Breast epithelium (tissue), 3 donors: Measurements from ENCODE around the gene CTNNA2.

Experiments
- POLR2A ChIP-seq: fragments of 450-650 bp; IDR thresholded peaks from one replicate; pipeline ENCODE4 v1.6.1; 2016; ENCODE audit warnings: antibody characterized with exemption, mild to moderate bottlenecking, moderate library complexity
- POLR2AphosphoS5 ChIP-seq, 3 donors: sonication (generic); formaldehyde crosslinking; IDR thresholded peaks; one replicate each; pipeline ENCODE4 v1.6.1; 2017; ENCODE audit warnings: antibody characterized with exemption in 3 of 3
- TF ChIP-seq, protein P1 (sequence below), 3 donors: fragments of 450-650 bp; IDR thresholded peaks; one replicate each; pipeline ENCODE4 v1.5.1; 2016 to 2017; ENCODE audit warnings: antibody characterized with exemption in 3 of 3, mild to moderate bottlenecking in 3 of 3, moderate library complexity in 3 of 3

DNA sequence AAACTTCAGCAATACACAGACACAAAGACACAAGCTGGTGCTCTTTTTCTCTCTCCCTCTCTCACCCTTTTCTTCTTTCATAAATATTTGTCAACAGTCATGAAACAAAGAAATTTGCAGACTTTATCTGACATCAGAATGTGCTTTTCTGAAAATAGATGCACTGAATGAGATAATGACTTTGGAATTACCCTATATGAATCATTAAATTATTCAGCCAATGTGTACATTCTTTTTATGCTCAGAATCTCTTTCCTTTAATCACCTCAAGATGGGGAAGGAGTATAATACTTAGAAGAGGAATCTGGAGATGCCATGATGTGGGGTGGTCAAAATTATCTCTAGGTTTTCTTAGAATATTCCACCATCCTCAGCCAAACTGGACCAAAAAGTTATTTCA is 501.8 kb downstream of the CTNNA2 start:
- TF ChIP-seq, protein P1, sequence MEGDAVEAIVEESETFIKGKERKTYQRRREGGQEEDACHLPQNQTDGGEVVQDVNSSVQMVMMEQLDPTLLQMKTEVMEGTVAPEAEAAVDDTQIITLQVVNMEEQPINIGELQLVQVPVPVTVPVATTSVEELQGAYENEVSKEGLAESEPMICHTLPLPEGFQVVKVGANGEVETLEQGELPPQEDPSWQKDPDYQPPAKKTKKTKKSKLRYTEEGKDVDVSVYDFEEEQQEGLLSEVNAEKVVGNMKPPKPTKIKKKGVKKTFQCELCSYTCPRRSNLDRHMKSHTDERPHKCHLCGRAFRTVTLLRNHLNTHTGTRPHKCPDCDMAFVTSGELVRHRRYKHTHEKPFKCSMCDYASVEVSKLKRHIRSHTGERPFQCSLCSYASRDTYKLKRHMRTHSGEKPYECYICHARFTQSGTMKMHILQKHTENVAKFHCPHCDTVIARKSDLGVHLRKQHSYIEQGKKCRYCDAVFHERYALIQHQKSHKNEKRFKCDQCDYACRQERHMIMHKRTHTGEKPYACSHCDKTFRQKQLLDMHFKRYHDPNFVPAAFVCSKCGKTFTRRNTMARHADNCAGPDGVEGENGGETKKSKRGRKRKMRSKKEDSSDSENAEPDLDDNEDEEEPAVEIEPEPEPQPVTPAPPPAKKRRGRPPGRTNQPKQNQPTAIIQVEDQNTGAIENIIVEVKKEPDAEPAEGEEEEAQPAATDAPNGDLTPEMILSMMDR (IDR thresholded peaks at IDR 0.05) = no peak
- TF ChIP-seq POLR2A (no peak), POLR2AphosphoS5 (IDR thresholded peaks at IDR 0.05) (no peak)
